Measurements from ENCODE around the gene VTI1A. TPM values are rescaled to one million over a fixed set of nuclear protein-coding genes. Genes with fewer than 3 reads are reported as not detected.
"Not testable (repeated sequence)": the region's sequence is repeated elsewhere in the genome, so short reads cannot be mapped to it uniquely, and the experiment has no call there.

VTI1A gene
- total RNA-seq, 1 donor from 2014 or later, result 28.0 TPM

DNA sequence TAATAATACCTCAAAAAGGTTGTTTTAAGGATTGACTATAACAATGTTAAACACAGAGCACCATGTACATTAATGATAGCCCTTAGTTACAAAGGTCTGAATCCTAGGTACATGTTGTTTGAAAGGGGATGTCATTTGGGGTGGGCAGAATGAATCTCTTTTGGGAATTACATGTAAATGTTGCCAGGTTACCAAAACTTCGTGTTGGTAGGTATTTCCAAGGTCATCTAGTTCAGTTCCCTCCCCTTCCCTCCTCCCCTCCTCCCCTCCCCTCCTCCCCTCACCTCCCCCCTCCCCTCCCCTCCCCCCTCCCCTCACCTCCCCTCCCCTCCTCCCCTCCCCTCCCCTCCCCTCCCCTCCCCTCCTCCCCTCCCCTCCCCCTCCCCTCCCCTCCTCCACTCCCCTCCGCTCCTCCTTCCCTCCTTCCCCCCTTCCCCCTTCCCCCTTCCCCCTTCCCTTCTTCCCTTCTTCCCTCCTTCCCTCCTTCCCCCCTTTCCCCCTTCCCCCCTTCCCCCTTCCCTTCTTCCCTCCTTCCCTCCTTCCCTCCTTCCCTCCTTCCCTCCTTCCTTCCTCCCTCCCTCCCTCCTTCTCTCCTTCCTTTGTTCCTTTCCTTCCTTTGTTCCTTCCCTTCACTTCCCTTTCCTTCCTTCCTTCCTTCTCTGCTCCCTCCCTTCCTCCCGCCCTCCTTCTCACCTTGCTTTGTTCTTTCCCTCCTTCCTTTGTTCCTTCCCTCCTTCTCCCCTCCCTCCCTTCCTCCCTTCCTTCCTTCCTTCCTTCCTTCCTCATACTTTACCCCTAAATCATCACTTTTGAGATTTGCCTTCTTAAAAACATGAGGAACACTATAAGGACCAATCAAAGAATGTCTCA lies 8.1 kb downstream of the VTI1A start:
- no peak for ATAC-seq

- ATAC-seq, result no peak
Measured at GRCh38 chr10:112456533-112456932, 9.5 kb downstream of the VTI1A start.

DNA sequence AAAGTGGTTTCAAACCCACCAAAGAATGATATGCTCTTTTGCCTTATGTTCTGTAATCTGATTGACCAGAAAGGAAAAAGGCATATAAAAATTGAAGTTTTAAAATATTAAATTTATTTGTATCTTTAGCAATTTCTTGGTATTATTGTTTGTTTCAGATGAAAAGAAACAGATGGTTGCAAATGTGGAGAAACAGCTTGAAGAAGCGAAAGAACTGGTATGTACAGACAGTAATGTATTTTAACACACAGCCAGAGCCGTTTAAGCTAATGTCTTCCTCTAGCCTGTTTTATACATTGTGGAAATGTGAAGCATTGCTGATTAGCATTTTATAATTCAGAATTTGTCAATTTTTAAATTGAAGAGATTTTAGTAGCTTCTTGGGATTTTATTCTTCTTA lies 13.4 kb downstream of the VTI1A start:
- ATAC-seq, result no peak

GRCh38 chr10:112461029-112461887 lies 14.2 kb downstream of the VTI1A start:
- ATAC-seq, result peak; percentile 76

GRCh38 chr10:112464074-112464473 lies 17.1 kb downstream of the VTI1A start:
- ATAC-seq, result not testable (repeated sequence)

- ATAC-seq, result no peak
Measured at GRCh38 chr10:112465299-112465883, 18.4 kb downstream of the VTI1A start.

DNA sequence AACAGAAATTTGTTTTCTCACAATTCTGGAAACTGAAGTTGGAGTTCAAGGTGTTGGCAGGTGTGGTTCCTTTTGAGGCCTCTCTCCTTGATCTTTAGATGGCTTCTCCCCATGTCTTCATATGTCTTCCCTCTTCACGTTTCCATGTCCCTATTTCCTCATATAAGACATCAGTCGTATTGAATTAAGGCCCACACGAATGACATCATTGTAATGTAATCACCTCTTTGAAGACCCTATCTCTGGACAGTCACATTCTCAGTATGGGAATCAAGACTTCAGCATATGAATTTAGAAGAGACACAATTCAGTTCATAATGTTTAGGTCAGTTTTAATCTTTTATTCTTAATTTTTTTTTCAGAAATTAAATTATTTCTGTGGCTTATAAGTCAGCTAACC lies 19.8 kb downstream of the VTI1A start:
- no peak for ATAC-seq

DNA sequence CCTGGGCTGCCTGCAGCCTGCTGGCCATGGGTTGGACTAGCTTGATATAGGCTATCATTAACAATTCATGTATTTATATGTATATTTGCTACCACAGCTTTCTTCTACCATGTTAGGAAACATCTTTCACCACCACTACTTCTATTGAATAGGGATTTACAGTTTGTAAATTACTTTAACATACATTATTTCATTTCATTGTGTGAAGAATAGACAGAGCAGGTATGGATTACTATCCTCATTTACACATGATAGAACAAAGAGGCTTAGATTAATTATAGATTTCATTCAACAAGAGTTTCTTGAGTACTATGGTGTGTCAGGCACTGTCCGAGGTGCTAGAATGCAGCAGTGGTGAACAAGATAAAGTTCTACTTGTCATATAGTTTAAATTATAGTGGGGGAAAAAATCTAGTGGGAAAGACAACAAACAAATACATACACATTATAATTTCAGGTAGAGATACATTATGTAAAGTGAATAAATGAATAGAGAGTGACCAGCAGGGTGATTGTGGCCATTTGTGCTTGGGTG lies 20.6 kb downstream of the VTI1A start:
- no peak for ATAC-seq

DNA sequence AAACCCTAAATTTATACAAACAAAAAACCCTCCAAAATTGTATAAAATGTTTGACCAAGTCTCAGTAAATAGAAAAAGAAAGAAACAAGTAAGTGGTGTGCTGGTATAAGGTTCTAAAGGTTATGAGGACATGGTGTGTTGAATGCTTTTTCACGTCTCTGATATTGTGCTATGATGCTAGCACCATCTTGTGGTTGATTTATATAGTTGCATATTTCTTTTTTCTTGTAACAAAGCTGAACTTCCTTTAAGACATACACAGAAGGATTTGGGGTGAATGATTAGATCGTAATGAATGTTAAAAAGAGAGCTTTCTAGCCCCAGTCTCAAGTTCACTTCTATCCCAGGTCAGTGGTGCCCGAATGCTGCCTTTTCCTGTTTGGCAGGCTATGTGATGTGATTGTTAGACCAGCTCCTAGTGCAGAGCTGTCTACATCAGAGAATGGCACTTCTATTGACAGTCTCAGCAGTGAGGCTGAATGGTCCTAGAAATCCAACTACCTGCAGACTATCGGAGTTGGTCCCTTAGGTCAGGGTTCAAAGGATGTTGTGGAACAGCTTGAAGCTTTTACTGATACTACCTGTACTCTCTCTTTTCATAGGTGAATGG lies 25.0 kb downstream of the VTI1A start:
- peak; percentile 52 for ATAC-seq

- ATAC-seq, result no peak
Measured at GRCh38 chr10:112475575-112476218, 28.7 kb downstream of the VTI1A start.

- no peak for ATAC-seq
Measured at GRCh38 chr10:112481602-112482001, 34.6 kb downstream of the VTI1A start.

- no peak for ATAC-seq
Measured at GRCh38 chr10:112484399-112484798, 37.4 kb downstream of the VTI1A start.

DNA sequence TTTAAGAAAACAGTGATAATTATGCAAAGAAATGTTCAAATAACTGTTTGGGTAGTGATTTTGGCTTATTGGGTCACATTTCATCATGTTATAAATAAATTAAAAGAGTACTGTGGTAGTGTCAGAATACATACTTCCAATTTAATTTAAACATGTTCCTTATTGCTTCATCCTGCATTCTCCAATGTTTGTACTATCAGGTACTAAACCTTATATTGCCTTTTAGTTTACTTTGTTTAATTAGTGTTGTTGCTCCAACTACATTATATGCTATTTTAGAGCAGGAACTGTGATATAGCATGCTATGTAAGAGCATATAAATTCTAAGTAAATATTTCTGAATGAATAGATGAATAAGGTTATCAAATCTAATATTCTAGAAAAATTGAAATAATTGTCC lies 40.9 kb downstream of the VTI1A start:
- no peak for ATAC-seq

DNA sequence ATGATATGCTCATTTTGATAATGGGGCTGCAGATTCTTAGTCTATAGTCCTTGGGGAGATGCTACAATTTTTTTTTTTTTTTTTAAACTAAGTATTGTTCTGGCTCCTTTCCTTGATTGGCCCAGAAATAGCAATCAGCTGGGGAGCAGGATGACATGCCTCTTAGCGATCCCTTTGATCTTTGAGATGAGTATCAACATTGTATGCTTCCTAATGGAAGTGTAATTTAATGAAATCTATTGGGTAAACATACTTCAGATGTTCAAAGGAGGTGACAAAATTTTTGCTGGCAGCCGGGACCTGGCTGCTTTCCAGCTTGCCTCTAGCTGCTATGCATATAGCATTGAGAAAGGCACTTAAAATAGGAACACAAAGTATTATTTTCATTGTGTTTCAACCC lies 43.5 kb downstream of the VTI1A start:
- no peak for ATAC-seq

- ATAC-seq, result no peak
Measured at GRCh38 chr10:112491144-112491543, 44.1 kb downstream of the VTI1A start.

DNA sequence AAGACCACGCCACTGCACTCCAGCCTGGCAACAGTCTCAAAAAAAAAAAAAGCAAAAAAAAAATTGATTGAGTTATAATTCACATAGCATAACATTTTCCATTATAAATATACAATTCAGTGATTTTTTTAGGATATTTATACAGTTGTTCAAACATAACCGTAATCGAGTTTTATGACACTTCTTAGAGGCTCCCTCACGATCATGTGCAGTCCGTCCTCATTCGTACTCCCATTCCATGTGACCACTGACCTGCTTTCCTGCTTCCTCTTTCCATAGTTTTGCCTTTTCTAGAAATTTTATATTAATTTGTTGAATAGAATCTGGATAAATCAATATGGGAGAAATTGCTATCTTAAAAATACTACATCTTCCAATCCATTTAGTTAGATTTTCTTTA lies 45.7 kb downstream of the VTI1A start:
- ATAC-seq, result no peak

DNA sequence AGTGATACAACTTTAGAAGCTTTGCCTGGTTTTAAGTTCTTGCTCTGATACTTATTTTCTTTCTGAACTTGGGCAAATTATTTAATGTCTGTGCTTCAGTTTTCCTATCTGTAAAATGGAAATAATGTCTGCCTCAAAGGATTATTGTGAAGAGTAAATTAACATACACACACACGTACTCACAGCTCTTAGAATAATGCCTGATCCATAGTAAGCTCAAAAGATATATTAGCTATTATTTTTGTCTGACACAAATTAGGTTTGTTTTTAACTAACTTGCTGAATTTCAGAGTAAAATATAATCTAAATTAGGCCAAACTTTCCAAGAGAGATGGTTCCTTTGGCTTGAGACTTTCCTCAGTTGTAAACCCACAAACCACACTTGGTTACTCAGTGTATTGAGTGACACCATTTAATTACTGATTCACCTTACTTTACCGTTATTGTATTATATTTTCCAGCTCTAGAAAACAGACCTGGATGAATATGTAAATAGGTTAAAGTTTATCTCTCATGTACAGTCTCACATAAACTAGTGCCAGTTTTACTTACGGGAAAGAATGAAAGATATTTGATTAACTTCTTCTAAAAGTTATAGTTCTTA lies 50.4 kb downstream of the VTI1A start:
- ATAC-seq, result no peak

DNA sequence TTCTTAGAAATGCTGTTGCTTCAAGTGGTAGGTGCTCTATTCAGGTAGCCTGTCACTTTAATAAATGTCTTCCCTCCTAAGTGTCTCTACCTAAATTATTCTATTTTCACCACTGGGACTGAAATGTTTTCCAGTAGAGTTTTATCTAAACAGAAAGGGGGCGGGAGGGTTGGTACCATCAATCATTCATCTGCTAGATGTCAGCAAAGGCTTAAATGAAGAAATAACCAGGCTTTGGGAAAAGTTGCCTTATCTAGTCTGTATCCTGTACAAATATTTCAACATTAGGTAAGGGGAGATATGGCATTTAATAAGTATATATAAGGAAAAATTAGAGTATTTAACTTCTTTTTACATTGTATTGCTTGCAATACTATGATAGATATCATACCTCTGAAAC lies 51.8 kb downstream of the VTI1A start:
- no peak for ATAC-seq

DNA sequence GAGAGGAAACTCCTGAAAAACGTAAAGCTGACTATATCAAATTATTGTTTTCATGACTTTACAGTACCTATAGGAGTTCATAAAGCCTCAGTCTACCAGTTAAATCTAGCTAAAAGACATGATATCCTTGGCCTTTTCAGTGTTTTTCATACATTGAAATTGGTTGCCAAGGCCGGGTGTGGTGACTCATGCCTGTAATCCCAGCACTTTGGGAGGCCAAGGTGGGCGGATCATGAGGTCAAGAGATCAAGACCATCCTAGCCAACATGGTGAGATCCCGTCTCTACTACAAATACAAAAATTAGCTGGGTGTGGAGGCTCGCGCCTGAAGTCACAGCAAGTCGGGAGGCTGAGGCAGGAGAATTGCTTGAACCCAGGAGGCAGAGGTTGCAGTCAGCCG lies 53.0 kb downstream of the VTI1A start:
- ATAC-seq, result not testable (repeated sequence)

- ATAC-seq, result no peak
Measured at GRCh38 chr10:112502536-112502935, 55.5 kb downstream of the VTI1A start.

DNA sequence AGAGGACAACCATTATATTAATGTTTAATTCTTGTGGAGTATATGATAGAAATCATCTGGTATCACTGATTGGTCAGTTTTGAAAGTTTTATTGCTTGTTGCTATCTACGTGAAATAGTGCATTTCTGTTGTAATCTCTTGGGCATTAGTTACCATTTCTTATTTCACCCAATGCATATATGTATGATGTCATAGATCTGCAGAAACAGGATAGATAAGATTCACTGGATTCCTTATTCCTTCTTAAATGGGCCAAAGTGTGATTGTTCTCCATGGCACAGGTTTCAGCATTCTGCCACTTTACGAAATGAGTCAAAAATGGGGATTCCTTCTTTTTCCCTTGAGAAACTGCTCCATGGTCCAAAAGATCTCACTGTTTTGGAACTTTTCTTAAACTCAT lies 56.6 kb downstream of the VTI1A start:
- ATAC-seq, result no peak

- no peak for ATAC-seq
Measured at GRCh38 chr10:112507046-112507445, 60.0 kb downstream of the VTI1A start.
